CD14-positive monocyte (primary cell): Measurements from ENCODE around the gene ARHGEF40. TPM values are rescaled to one million over a fixed set of nuclear protein-coding genes. Genes with fewer than 3 reads are reported as not detected.

Experiments used
- DNase-seq, 3 donors: peaks; one replicate each; pipeline ENCODE4 v3.0.0-alpha.2; 2011 to 2022
- H2AFZ ChIP-seq: 2 replicates; pipeline ENCODE4 v1.6.0; 2012; ENCODE audit warnings: mild to moderate bottlenecking, low read depth, low read length, inconsistent platforms; ENCODE audit not compliant: insufficient read depth, poor library complexity, severe bottlenecking
- H3K27ac ChIP-seq, 2 donors: 1 replicate in 1 of 2; 2 replicates in 1 of 2; pipeline ENCODE4 v1.5.1; 2012 to 2013; ENCODE audit warnings: low read length in 2 of 2, control low read depth in 1 of 2, inconsistent platforms in 1 of 2, low read depth in 1 of 2, mild to moderate bottlenecking in 1 of 2
- H3K27me3 ChIP-seq, 2 donors: one replicate each; pipeline versions ENCODE4 v1.6.0 to v1.6.1; 2011 to 2013; ENCODE audit warnings: low read length in 2 of 2; ENCODE audit not compliant: control insufficient read depth in 2 of 2, insufficient read depth in 2 of 2
- H3K36me3 ChIP-seq, 2 donors: replicated peaks in 1 of 2; 1 replicate in 1 of 2; 2 replicates in 1 of 2; pipeline versions ENCODE4 v1.5.1 to v1.6.1; 2012 to 2013; ENCODE audit warnings: low read length in 2 of 2, control low read depth in 1 of 2, inconsistent platforms in 1 of 2, mild to moderate bottlenecking in 1 of 2; ENCODE audit not compliant: insufficient read depth in 2 of 2, control insufficient read depth in 1 of 2
- H3K4me1 ChIP-seq, 2 donors: 1 replicate in 1 of 2; 2 replicates in 1 of 2; pipeline versions ENCODE4 v1.5.1 to v1.6.1; 2012 to 2013; ENCODE audit warnings: low read length in 2 of 2, control low read depth in 1 of 2, inconsistent platforms in 1 of 2, mild to moderate bottlenecking in 1 of 2, moderate library complexity in 1 of 2; ENCODE audit not compliant: insufficient read depth in 2 of 2, control insufficient read depth in 1 of 2
- H3K4me2 ChIP-seq: replicated peaks from 2 replicates; pipeline ENCODE3; 2012; ENCODE audit warnings: low read length, moderate library complexity, mild to moderate bottlenecking; ENCODE audit not compliant: poor library complexity, severe bottlenecking; ENCODE audit errors: extremely low read depth
- H3K4me3 ChIP-seq, 3 experiments: fragments of 200-600 bp in 1 of 3; sonication (generic) in 1 of 3; replicated peaks in 1 of 3; 1 replicate in 2 of 3; 2 replicates in 1 of 3; pipeline ENCODE4 v1.5.1; 2011 to 2013; ENCODE audit warnings: low read length in 3 of 3, mild to moderate bottlenecking in 3 of 3, control low read depth in 2 of 3, low read depth in 2 of 3, inconsistent platforms in 1 of 3, moderate library complexity in 1 of 3
- H3K79me2 ChIP-seq: 2 replicates; pipeline ENCODE4 v1.6.0; 2012; ENCODE audit warnings: mild to moderate bottlenecking, control low read depth, inconsistent platforms, low read length, moderate library complexity; ENCODE audit not compliant: insufficient read depth
- H3K9ac ChIP-seq: 2 replicates; pipeline ENCODE4 v1.6.0; 2017; ENCODE audit warnings: low read length, mild to moderate bottlenecking; ENCODE audit not compliant: insufficient read depth, poor library complexity, severe bottlenecking
- H3K9me3 ChIP-seq, 2 donors: replicated peaks in 1 of 2; 1 replicate in 1 of 2; 2 replicates in 1 of 2; pipeline versions ENCODE4 v1.5.1 to v1.6.1; 2012 to 2013; ENCODE audit warnings: low read length in 2 of 2, control low read depth in 1 of 2; ENCODE audit not compliant: control insufficient read depth in 1 of 2, insufficient read depth in 1 of 2
- H4K20me1 ChIP-seq: 2 replicates; pipeline ENCODE4 v1.6.0; 2012; ENCODE audit warnings: mild to moderate bottlenecking, low read length, control low read depth, moderate library complexity; ENCODE audit not compliant: insufficient read depth
- H3K27ac Mint-ChIP-seq, 7 donors: one replicate each; pipeline ENCODE4 v1.8.0; 2020; ENCODE audit warnings: mild to moderate bottlenecking in 7 of 7, mixed read lengths in 7 of 7, moderate library complexity in 6 of 7, inconsistent platforms in 2 of 7
- H3K27me3 Mint-ChIP-seq, 3 donors: one replicate each; pipeline ENCODE4 v1.8.0; 2021 to 2022; ENCODE audit warnings: low read depth in 3 of 3, mild to moderate bottlenecking in 3 of 3, mixed read lengths in 3 of 3, moderate library complexity in 3 of 3, inconsistent platforms in 1 of 3
- H3K36me3 Mint-ChIP-seq, 2 donors: one replicate each; pipeline ENCODE4 v1.8.0; 2020; ENCODE audit warnings: mixed read lengths in 2 of 2, inconsistent platforms in 1 of 2, mild to moderate bottlenecking in 1 of 2
- H3K4me1 Mint-ChIP-seq: one replicate; pipeline ENCODE4 v1.8.0; 2020; ENCODE audit warnings: mild to moderate bottlenecking, mixed read lengths
- H3K4me3 Mint-ChIP-seq, 2 donors: one replicate each; pipeline ENCODE4 v1.8.0; 2020; ENCODE audit warnings: mild to moderate bottlenecking in 2 of 2, mixed read lengths in 2 of 2, moderate library complexity in 1 of 2
- H3K9me3 Mint-ChIP-seq, 7 donors: one replicate each; pipeline ENCODE4 v1.8.0; 2020 to 2022; ENCODE audit warnings: mixed read lengths in 7 of 7, mild to moderate bottlenecking in 6 of 7, moderate library complexity in 6 of 7, inconsistent platforms in 2 of 7
- WGBS: methylation state at CpG from one replicate; pipeline ENCODE4 v1.1.5; 2013; ENCODE audit warnings: missing lambda C conversion rate; ENCODE audit not compliant: insufficient coverage; 5-methylcytosine and 5-hydroxymethylcytosine counted together
- intact Hi-C, 2 donors: fragments of 100-400 bp; cut with micrococcal nuclease; formaldehyde crosslinking; loops; one replicate each; pipeline versions ENCODE4 v1.15.0 to v1.15.1; 2023
- polyA plus RNA-seq, 3 donors: library from polyadenylated mRNA; depleted of rRNA in 1 of 3; unstranded in 2 of 3; stranded (reverse) in 1 of 3; fragments of 300-500 nt in 2 of 3; fragments of >200 nt in 1 of 3; fragmentation: Illumina TruSeq in 2 of 3; gene quantifications; 1 replicate in 2 of 3; 2 replicates in 1 of 3; pipeline ENCODE4 v1.2.3, GENCODE V29; 2012 to 2021
- TF ChIP-seq, protein P1 (sequence below): fragments of 200-600 bp; IDR thresholded peaks from one replicate; pipeline ENCODE4 v1.8.0; 2022; ENCODE audit warnings: antibody characterized with exemption, mild to moderate bottlenecking

The ARHGEF40 gene
- polyA plus RNA-seq, 3 donors = 12.1 to 114 (median 15.3) TPM

DNA sequence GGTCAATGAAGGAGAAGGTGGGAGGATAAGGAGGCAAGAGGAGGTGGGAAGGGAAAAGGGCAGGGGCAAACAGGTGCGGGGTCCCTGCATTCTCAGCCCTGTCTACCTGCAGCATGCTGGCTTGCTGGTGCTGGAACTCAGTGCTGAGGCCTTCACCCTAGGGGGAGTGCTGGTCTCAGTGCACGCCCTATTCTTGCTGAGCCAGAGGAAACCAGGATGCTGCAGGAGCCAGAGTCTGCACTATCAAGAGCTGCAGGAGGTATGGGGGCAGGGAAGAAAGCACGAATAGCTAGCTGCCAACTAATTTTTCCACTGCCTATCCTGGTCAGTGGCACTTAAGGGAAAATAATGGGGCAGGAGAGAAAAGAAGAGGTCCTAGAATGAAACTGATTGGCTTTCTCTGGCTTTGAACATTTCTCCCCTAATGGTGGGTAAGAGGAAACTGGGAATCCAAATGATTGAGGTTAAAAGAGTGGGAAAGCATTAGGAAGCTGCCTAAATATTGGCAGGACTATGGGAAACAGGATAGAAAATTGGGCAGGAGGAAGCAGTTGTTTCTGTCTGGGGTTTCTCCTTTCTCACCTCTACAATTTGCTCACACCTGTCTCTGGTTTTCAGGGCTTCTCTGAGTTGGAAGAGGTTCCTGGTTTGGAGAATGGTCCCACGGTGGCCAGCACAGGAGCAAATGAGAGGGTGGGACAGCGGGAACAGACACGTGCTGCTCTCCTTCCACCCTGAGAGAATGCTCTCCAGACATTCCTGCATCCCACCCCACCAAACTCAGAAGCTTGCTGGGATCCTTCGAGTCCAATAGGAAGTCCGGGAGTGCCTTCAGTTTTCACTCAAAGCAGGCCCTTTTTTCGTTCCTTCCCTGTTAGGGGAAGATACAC is 32.7 kb downstream of the ARHGEF40 start:
- TF ChIP-seq, protein P1, sequence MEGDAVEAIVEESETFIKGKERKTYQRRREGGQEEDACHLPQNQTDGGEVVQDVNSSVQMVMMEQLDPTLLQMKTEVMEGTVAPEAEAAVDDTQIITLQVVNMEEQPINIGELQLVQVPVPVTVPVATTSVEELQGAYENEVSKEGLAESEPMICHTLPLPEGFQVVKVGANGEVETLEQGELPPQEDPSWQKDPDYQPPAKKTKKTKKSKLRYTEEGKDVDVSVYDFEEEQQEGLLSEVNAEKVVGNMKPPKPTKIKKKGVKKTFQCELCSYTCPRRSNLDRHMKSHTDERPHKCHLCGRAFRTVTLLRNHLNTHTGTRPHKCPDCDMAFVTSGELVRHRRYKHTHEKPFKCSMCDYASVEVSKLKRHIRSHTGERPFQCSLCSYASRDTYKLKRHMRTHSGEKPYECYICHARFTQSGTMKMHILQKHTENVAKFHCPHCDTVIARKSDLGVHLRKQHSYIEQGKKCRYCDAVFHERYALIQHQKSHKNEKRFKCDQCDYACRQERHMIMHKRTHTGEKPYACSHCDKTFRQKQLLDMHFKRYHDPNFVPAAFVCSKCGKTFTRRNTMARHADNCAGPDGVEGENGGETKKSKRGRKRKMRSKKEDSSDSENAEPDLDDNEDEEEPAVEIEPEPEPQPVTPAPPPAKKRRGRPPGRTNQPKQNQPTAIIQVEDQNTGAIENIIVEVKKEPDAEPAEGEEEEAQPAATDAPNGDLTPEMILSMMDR = no peak
- Histone ChIP-seq H3K9ac (no peak overlapping the region), H3K27ac (no peak overlapping the region), H3K79me2 (no peaks in the 10 kb centered on the region), H4K20me1 (no peaks in the 10 kb centered on the region), H3K4me2 (peak overlapping the region; percentile 83), H3K4me3 (peak overlapping the region in 1 of 3 experiments; percentile 84), H2AFZ (no peak overlapping the region), H3K27me3 (peaks cover 0 to 3% of the 10 kb centered on the region in 2 donors), H3K4me1 (peaks cover 47 to 52% of the 10 kb centered on the region in 2 donors), H3K9me3 (no peaks in the 10 kb centered on the region), H3K36me3 (no peaks in the 10 kb centered on the region)
- Mint-ChIP-seq H3K36me3 (no peaks in the 10 kb centered on the region), H3K9me3 (no peaks in the 10 kb centered on the region), H3K27me3 (peaks cover 0 to 13% (median 11%) of the 10 kb centered on the region in 3 donors), H3K27ac (peak overlapping the region in 5 of 7 donors; percentile 46 to 99 (median 97)), H3K4me1 (peaks cover 49% of the 10 kb centered on the region), H3K4me3 (peak overlapping the region in 1 of 2 donors; percentile 74)
- intact Hi-C loops = loop anchor here (5.0 to 10.0 kb wide), 4 partner anchors 35 to 638 kb away; partner anchors contain the start of genes ANG (in 1 of the 2), HNRNPC (in 1 of the 2), PIP4P1 (in 1 of the 2) and PNP (in 1 of the 2)
- WGBS = 37% methylated on average over 5 of the region's 9 CpGs
- no peak for DNase-seq

DNA sequence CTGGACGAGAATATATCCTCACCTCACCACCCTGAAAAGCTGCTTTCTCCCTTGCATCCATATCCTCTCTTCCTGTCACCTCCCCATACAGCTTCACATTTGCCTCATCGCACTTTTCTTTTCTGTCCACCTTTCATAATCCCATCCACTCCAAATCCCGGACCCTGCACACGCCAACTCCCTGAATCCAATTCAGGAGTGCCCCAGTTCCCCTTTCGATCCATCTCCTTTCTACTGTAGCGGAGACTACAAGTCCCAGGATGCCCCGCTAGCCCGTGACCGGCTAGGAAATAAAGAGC is 33.3 kb downstream of the ARHGEF40 start:
- Histone ChIP-seq H3K36me3 (no peaks in the 10 kb centered on the region), H3K27me3 (peaks cover 0 to 3% of the 10 kb centered on the region in 2 donors), H3K9me3 (no peaks in the 10 kb centered on the region), H3K27ac (peak overlapping the region; percentile 95 to 98), H3K79me2 (no peaks in the 10 kb centered on the region), H4K20me1 (no peaks in the 10 kb centered on the region), H2AFZ (peak overlapping the region; percentile 86), H3K4me1 (peaks cover 47 to 52% of the 10 kb centered on the region in 2 donors), H3K9ac (peak overlapping the region; percentile 91), H3K4me3 (peak overlapping the region in 1 of 3 experiments; percentile 84), H3K4me2 (peak overlapping the region; percentile 83)
- H3K4me3 Mint-ChIP-seq = peak overlapping the region; percentile 71 to 74
- H3K4me1 Mint-ChIP-seq = peaks cover 49% of the 10 kb centered on the region
- H3K27ac Mint-ChIP-seq = peak overlapping the region; percentile 97 to 99 (median 98)
- H3K9me3 Mint-ChIP-seq = no peaks in the 10 kb centered on the region
- peak in 1 of 3 donors; percentile 97 for DNase-seq
- TF ChIP-seq, protein P1 = no peak
- WGBS = 0% methylated on average over 7 of the region's 9 CpGs
- intact Hi-C loops = loop anchor here (5.0 to 10.0 kb wide), 4 partner anchors 36 to 639 kb away; partner anchors contain the start of genes ANG (in 1 of the 2), HNRNPC (in 1 of the 2), PIP4P1 (in 1 of the 2) and PNP (in 1 of the 2)
- peaks cover 0 to 13% (median 11%) of the 10 kb centered on the region in 3 donors for H3K27me3 Mint-ChIP-seq
- H3K36me3 Mint-ChIP-seq = no peaks in the 10 kb centered on the region
